ENCODE measurements around the gene FLYWCH2.

- no peak for TF ChIP-seq ELF4 (CRISPR knock-in tag; IDR thresholded peaks at IDR 0.05; ENCODE audit: borderline replicate concordance)
- no peak for TF ChIP-seq ZNF282 (IDR thresholded peaks at IDR 0.05; ENCODE audit: partially characterized antibody)
- no peak for TF ChIP-seq CREB3 (CRISPR knock-in tag; IDR thresholded peaks at IDR 0.05)
- TF ChIP-seq ZNF761 (CRISPR knock-in tag; conservative IDR thresholded peaks at IDR 0.05): no peak
- TF ChIP-seq THAP9 (CRISPR knock-in tag; IDR thresholded peaks at IDR 0.05; ENCODE audit: borderline replicate concordance): no peak
- TF ChIP-seq ETV5 (CRISPR knock-in tag; IDR thresholded peaks at IDR 0.05; ENCODE audit: borderline replicate concordance): no peak
- TF ChIP-seq GRHL1 (CRISPR knock-in tag; conservative IDR thresholded peaks at IDR 0.05): no peak
- no peak for TF ChIP-seq MAFG (CRISPR knock-in tag; IDR thresholded peaks at IDR 0.05)
- TF ChIP-seq CTCF (CRISPR knock-in tag; IDR thresholded peaks at IDR 0.05): no peak
- TF ChIP-seq MAFF (IDR thresholded peaks at IDR 0.05; ENCODE audit: low read depth, low read length): no peak
- no peak for TF ChIP-seq FOXJ3 (CRISPR knock-in tag; IDR thresholded peaks at IDR 0.05; ENCODE audit: borderline replicate concordance)
- no peak for TF ChIP-seq SIN3A (IDR thresholded peaks at IDR 0.05; ENCODE audit: borderline replicate concordance, low read depth, low read length)
These were observed 17.6 kb downstream of the FLYWCH2 start for GRCh38 chr16:2900526-2901075.

Data from HepG2 (cell line).